ENCODE data around the gene BRMS1L. TPM values are rescaled to one million over a fixed set of nuclear protein-coding genes. Genes with fewer than 3 reads are reported as not detected.

BRMS1L gene
- total and polyA plus RNA-seq, 7 donors = 4.2 to 10.5 (median 5.8) TPM

DNA sequence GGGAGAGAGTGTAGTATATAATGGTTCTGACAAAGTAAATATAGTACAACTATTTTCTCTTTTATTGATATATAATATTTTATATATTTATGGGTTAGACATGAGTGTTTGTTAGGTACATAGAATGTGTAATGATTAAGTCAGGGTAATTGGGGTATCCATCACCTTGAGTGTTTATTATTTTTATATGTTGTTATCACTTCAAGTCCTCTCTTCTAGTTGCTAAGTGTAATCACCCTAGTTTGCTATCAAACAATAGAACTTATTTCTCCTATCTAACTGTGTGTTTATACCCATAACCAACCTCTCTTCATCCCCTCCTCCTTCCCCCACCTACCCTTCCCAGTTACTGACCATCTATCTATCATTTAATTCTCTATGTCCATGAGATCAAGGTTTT lies 64.2 kb downstream of the BRMS1L start:
- intact Hi-C loops (cut with DNase I) = no loop called here
- H3K4me3 ChIP-seq = no peak overlapping the region
- TF ChIP-seq POLR2AphosphoS5 (IDR thresholded peaks at IDR 0.05) (no peak), POLR2A (IDR thresholded peaks at IDR 0.05) (no peak), EP300 (IDR thresholded peaks at IDR 0.05) (no peak)
- TF ChIP-seq, protein P1, sequence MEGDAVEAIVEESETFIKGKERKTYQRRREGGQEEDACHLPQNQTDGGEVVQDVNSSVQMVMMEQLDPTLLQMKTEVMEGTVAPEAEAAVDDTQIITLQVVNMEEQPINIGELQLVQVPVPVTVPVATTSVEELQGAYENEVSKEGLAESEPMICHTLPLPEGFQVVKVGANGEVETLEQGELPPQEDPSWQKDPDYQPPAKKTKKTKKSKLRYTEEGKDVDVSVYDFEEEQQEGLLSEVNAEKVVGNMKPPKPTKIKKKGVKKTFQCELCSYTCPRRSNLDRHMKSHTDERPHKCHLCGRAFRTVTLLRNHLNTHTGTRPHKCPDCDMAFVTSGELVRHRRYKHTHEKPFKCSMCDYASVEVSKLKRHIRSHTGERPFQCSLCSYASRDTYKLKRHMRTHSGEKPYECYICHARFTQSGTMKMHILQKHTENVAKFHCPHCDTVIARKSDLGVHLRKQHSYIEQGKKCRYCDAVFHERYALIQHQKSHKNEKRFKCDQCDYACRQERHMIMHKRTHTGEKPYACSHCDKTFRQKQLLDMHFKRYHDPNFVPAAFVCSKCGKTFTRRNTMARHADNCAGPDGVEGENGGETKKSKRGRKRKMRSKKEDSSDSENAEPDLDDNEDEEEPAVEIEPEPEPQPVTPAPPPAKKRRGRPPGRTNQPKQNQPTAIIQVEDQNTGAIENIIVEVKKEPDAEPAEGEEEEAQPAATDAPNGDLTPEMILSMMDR (IDR thresholded peaks at IDR 0.05) = no peak
- H3K27ac ChIP-seq = no peak overlapping the region
- H3K27me3 ChIP-seq = no peaks in the 10 kb centered on the region
- no peaks in the 10 kb centered on the region for H3K9me3 ChIP-seq
- H3K4me1 ChIP-seq = no peaks in the 10 kb centered on the region
- DNase-seq = no peak
- no peaks in the 10 kb centered on the region for H3K36me3 ChIP-seq

DNA sequence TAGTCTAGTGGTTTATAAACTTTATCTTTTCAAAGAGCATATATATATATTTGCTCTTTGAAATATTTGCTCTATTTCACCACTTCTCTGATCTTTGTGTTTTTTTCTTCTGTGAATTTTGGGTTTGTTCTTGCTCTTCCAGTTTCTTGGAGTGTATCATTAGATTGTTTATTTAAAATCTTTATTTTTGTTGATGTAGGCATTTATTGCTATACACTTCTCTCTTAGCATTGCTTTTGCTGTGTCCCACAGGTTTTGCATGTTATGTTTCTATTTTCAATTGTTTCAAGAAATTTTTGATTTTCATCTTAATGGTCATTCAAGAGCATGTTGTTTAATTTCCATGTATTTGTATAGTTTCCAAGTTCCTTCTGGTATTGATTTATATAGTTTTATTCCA lies 69.1 kb downstream of the BRMS1L start:
- TF ChIP-seq EP300 (IDR thresholded peaks at IDR 0.05) (no peak), POLR2AphosphoS5 (IDR thresholded peaks at IDR 0.05) (no peak)
- TF ChIP-seq, protein P1 (IDR thresholded peaks at IDR 0.05) = no peak
- DNase-seq = no peak
- Histone ChIP-seq H3K4me1 (no peaks in the 10 kb centered on the region), H3K4me3 (no peak overlapping the region), H3K36me3 (no peaks in the 10 kb centered on the region), H3K9me3 (no peaks in the 10 kb centered on the region), H3K27ac (no peak overlapping the region), H3K27me3 (no peaks in the 10 kb centered on the region)
- intact Hi-C loops (cut with DNase I) = no loop called here

DNA sequence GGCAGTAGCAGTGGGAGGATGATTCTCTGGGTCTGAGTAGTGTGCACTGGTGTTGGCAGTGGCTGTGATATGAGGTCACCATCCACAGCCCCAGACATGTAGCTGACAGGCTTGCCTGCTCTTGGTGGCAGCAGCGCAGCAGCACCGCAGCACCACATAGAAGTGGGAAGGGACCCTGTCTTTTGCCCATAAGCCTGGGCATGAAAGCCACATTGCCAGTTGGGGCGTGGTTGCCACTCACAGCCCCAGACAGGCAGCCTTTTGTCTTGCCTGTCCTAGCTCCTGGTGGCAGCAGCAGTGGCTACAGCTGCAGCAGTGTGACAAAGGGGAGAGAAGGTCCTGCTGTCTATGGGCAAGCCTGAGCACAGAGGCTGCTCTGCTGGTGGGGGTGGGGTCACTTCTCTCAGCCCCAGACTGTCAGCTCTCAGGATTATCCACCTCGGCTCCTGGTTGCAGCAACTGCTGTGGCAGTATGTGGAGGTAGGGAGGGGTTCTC lies 71.5 kb downstream of the BRMS1L start:
- H3K9me3 ChIP-seq = no peaks in the 10 kb centered on the region
- H3K4me3 ChIP-seq = no peak overlapping the region
- WGBS, 2 donors = 13 to 64% methylated on average over 4 of the region's 4 CpGs
- no peak for DNase-seq
- no peaks in the 10 kb centered on the region for H3K27me3 ChIP-seq
- intact Hi-C loops (cut with DNase I) = no loop called here
- H3K36me3 ChIP-seq = no peaks in the 10 kb centered on the region
- TF ChIP-seq, protein P1 (IDR thresholded peaks at IDR 0.05) = no peak
- TF ChIP-seq POLR2AphosphoS5 (IDR thresholded peaks at IDR 0.05) (no peak), POLR2A (IDR thresholded peaks at IDR 0.05) (no peak), EP300 (IDR thresholded peaks at IDR 0.05) (no peak)
- H3K4me1 ChIP-seq = no peaks in the 10 kb centered on the region
- H3K27ac ChIP-seq = no peak overlapping the region

DNA sequence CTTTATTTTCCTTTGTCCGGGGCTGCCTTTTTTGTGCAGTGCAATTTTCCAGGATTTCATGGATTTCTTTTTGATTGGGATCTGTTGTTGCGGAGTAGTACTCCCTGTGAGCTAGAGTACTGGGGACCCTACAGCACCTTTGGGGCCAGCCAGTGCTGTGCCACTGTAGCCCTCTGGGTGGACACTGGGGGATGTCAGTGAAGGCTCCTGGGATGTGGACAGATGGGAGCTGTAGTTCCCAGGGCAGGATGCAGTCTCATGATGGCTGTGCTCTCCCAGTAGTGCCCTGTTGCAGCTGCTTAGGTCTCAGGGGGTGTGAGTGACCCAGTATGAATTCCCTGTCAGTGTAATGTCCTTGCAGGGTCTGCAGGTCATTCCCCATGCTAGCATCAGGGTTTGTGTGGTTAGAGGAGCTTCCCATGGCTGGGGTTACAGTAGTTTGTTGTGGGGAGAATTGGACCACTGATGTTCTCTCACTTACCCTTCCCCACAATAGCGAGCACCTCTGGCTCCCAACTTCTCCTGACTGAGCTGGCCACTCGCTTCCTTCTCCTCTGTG lies 72.2 kb downstream of the BRMS1L start:
- TF ChIP-seq POLR2AphosphoS5 (IDR thresholded peaks at IDR 0.05) (no peak), POLR2A (IDR thresholded peaks at IDR 0.05) (no peak), EP300 (IDR thresholded peaks at IDR 0.05) (no peak)
- TF ChIP-seq, protein P1 (IDR thresholded peaks at IDR 0.05) = no peak
- H3K36me3 ChIP-seq = no peaks in the 10 kb centered on the region
- no peaks in the 10 kb centered on the region for H3K4me1 ChIP-seq
- no peaks in the 10 kb centered on the region for H3K27me3 ChIP-seq
- H3K27ac ChIP-seq = no peak overlapping the region
- no peak for DNase-seq
- H3K4me3 ChIP-seq = no peak overlapping the region
- WGBS, 2 donors = 78 to 88% methylated on average over 4 of the region's 4 CpGs
- no peaks in the 10 kb centered on the region for H3K9me3 ChIP-seq
- intact Hi-C loops (cut with DNase I) = no loop called here

DNA sequence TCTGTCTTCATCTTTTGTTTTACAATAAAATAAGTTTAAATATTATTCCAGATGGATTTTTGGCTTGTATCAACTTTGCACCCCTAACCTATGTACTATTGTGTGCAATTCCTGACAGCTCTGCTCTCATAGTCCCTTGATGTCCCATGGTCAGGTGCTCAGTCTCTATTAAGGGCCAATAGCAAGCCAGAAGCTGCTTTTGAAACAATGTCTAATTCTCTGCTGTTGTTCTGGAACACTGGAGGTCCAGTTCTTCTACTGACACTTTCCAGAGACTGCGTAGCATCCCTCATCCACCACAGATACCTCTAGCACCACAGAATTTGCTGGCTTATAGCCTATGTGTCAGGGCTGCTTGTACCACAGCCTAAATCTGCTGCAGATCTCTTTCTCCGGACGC lies 74.6 kb downstream of the BRMS1L start:
- H3K4me1 ChIP-seq = no peaks in the 10 kb centered on the region

More for the DNA sequence above, 74.6 kb downstream of the BRMS1L start:
- WGBS, 2 donors = 92 to 95% methylated on average over 3 of the region's 3 CpGs
- Histone ChIP-seq H3K27ac (no peak overlapping the region), H3K27me3 (no peaks in the 10 kb centered on the region), H3K36me3 (no peaks in the 10 kb centered on the region), H3K4me3 (no peak overlapping the region), H3K9me3 (no peaks in the 10 kb centered on the region)
- no peak for DNase-seq
- TF ChIP-seq POLR2AphosphoS5 (IDR thresholded peaks at IDR 0.05) = no peak
- no peak for TF ChIP-seq EP300 (IDR thresholded peaks at IDR 0.05)
- TF ChIP-seq, protein P1 (IDR thresholded peaks at IDR 0.05) = no peak
- no peak for TF ChIP-seq POLR2A (IDR thresholded peaks at IDR 0.05)
- intact Hi-C loops (cut with DNase I) = no loop called here
